CD14-positive monocyte (primary cell): Measurements from ENCODE around the gene WRNIP1. TPM values are rescaled to one million over a fixed set of nuclear protein-coding genes. Genes with fewer than 3 reads are reported as not detected.

Source experiments
- DNase-seq, 3 donors: peaks; one replicate each; pipeline ENCODE4 v3.0.0-alpha.2; 2011 to 2022
- H2AFZ ChIP-seq: 2 replicates; pipeline ENCODE4 v1.6.0; 2012; ENCODE audit warnings: mild to moderate bottlenecking, low read depth, low read length, inconsistent platforms; ENCODE audit not compliant: insufficient read depth, poor library complexity, severe bottlenecking
- H3K27ac ChIP-seq, 2 donors: 1 replicate in 1 of 2; 2 replicates in 1 of 2; pipeline ENCODE4 v1.5.1; 2012 to 2013; ENCODE audit warnings: low read length in 2 of 2, control low read depth in 1 of 2, inconsistent platforms in 1 of 2, low read depth in 1 of 2, mild to moderate bottlenecking in 1 of 2
- H3K27me3 ChIP-seq, 2 donors: one replicate each; pipeline versions ENCODE4 v1.6.0 to v1.6.1; 2011 to 2013; ENCODE audit warnings: low read length in 2 of 2; ENCODE audit not compliant: control insufficient read depth in 2 of 2, insufficient read depth in 2 of 2
- H3K36me3 ChIP-seq, 2 donors: replicated peaks in 1 of 2; 1 replicate in 1 of 2; 2 replicates in 1 of 2; pipeline versions ENCODE4 v1.5.1 to v1.6.1; 2012 to 2013; ENCODE audit warnings: low read length in 2 of 2, control low read depth in 1 of 2, inconsistent platforms in 1 of 2, mild to moderate bottlenecking in 1 of 2; ENCODE audit not compliant: insufficient read depth in 2 of 2, control insufficient read depth in 1 of 2
- H3K4me1 ChIP-seq, 2 donors: 1 replicate in 1 of 2; 2 replicates in 1 of 2; pipeline versions ENCODE4 v1.5.1 to v1.6.1; 2012 to 2013; ENCODE audit warnings: low read length in 2 of 2, control low read depth in 1 of 2, inconsistent platforms in 1 of 2, mild to moderate bottlenecking in 1 of 2, moderate library complexity in 1 of 2; ENCODE audit not compliant: insufficient read depth in 2 of 2, control insufficient read depth in 1 of 2
- H3K4me2 ChIP-seq: replicated peaks from 2 replicates; pipeline ENCODE3; 2012; ENCODE audit warnings: low read length, moderate library complexity, mild to moderate bottlenecking; ENCODE audit not compliant: poor library complexity, severe bottlenecking; ENCODE audit errors: extremely low read depth
- H3K4me3 ChIP-seq, 3 experiments: fragments of 200-600 bp in 1 of 3; sonication (generic) in 1 of 3; replicated peaks in 1 of 3; 1 replicate in 2 of 3; 2 replicates in 1 of 3; pipeline ENCODE4 v1.5.1; 2011 to 2013; ENCODE audit warnings: low read length in 3 of 3, mild to moderate bottlenecking in 3 of 3, control low read depth in 2 of 3, low read depth in 2 of 3, inconsistent platforms in 1 of 3, moderate library complexity in 1 of 3
- H3K79me2 ChIP-seq: 2 replicates; pipeline ENCODE4 v1.6.0; 2012; ENCODE audit warnings: mild to moderate bottlenecking, control low read depth, inconsistent platforms, low read length, moderate library complexity; ENCODE audit not compliant: insufficient read depth
- H3K9ac ChIP-seq: 2 replicates; pipeline ENCODE4 v1.6.0; 2017; ENCODE audit warnings: low read length, mild to moderate bottlenecking; ENCODE audit not compliant: insufficient read depth, poor library complexity, severe bottlenecking
- H3K9me3 ChIP-seq, 2 donors: replicated peaks in 1 of 2; 1 replicate in 1 of 2; 2 replicates in 1 of 2; pipeline versions ENCODE4 v1.5.1 to v1.6.1; 2012 to 2013; ENCODE audit warnings: low read length in 2 of 2, control low read depth in 1 of 2; ENCODE audit not compliant: control insufficient read depth in 1 of 2, insufficient read depth in 1 of 2
- H4K20me1 ChIP-seq: 2 replicates; pipeline ENCODE4 v1.6.0; 2012; ENCODE audit warnings: mild to moderate bottlenecking, low read length, control low read depth, moderate library complexity; ENCODE audit not compliant: insufficient read depth
- H3K27ac Mint-ChIP-seq, 7 donors: one replicate each; pipeline ENCODE4 v1.8.0; 2020; ENCODE audit warnings: mild to moderate bottlenecking in 7 of 7, mixed read lengths in 7 of 7, moderate library complexity in 6 of 7, inconsistent platforms in 2 of 7
- H3K27me3 Mint-ChIP-seq, 3 donors: one replicate each; pipeline ENCODE4 v1.8.0; 2021 to 2022; ENCODE audit warnings: low read depth in 3 of 3, mild to moderate bottlenecking in 3 of 3, mixed read lengths in 3 of 3, moderate library complexity in 3 of 3, inconsistent platforms in 1 of 3
- H3K36me3 Mint-ChIP-seq, 2 donors: one replicate each; pipeline ENCODE4 v1.8.0; 2020; ENCODE audit warnings: mixed read lengths in 2 of 2, inconsistent platforms in 1 of 2, mild to moderate bottlenecking in 1 of 2
- H3K4me1 Mint-ChIP-seq: one replicate; pipeline ENCODE4 v1.8.0; 2020; ENCODE audit warnings: mild to moderate bottlenecking, mixed read lengths
- H3K4me3 Mint-ChIP-seq, 2 donors: one replicate each; pipeline ENCODE4 v1.8.0; 2020; ENCODE audit warnings: mild to moderate bottlenecking in 2 of 2, mixed read lengths in 2 of 2, moderate library complexity in 1 of 2
- H3K9me3 Mint-ChIP-seq, 7 donors: one replicate each; pipeline ENCODE4 v1.8.0; 2020 to 2022; ENCODE audit warnings: mixed read lengths in 7 of 7, mild to moderate bottlenecking in 6 of 7, moderate library complexity in 6 of 7, inconsistent platforms in 2 of 7
- CTCF ChIP-seq: fragments of 200-600 bp; IDR thresholded peaks from one replicate; pipeline ENCODE4 v1.8.0; 2022; ENCODE audit warnings: antibody characterized with exemption, mild to moderate bottlenecking
- WGBS: methylation state at CpG from one replicate; pipeline ENCODE4 v1.1.5; 2013; ENCODE audit warnings: missing lambda C conversion rate; ENCODE audit not compliant: insufficient coverage; 5-methylcytosine and 5-hydroxymethylcytosine counted together
- intact Hi-C, 2 donors: fragments of 100-400 bp; cut with micrococcal nuclease; formaldehyde crosslinking; loops; one replicate each; pipeline versions ENCODE4 v1.15.0 to v1.15.1; 2023
- polyA plus RNA-seq, 3 donors: library from polyadenylated mRNA; depleted of rRNA in 1 of 3; unstranded in 2 of 3; stranded (reverse) in 1 of 3; fragments of 300-500 nt in 2 of 3; fragments of >200 nt in 1 of 3; fragmentation: Illumina TruSeq in 2 of 3; gene quantifications; 1 replicate in 2 of 3; 2 replicates in 1 of 3; pipeline ENCODE4 v1.2.3, GENCODE V29; 2012 to 2021

Gene WRNIP1
- polyA plus RNA-seq, 3 donors, result 17.5 to 25.8 (median 17.8) TPM

GRCh38 chr6:2784930-2785329 is 19.7 kb downstream of the WRNIP1 start:
- Mint-ChIP-seq H3K27me3 (peaks cover 0 to 2% (median 0%) of the 10 kb centered on the region in 3 donors), H3K27ac (peak overlapping the region in 2 of 7 donors; percentile 2 to 39), H3K4me3 (no peak overlapping the region), H3K9me3 (no peaks in the 10 kb centered on the region), H3K36me3 (peaks cover 71 to 89% of the 10 kb centered on the region in 2 donors), H3K4me1 (peaks cover 8% of the 10 kb centered on the region)
- Histone ChIP-seq H3K27me3 (no peaks in the 10 kb centered on the region), H2AFZ (no peak overlapping the region), H4K20me1 (peaks cover 35% of the 10 kb centered on the region), H3K27ac (no peak overlapping the region), H3K4me2 (no peak overlapping the region), H3K36me3 (peaks cover 56 to 82% of the 10 kb centered on the region in 2 donors), H3K9me3 (no peaks in the 10 kb centered on the region), H3K4me1 (no peaks in the 10 kb centered on the region), H3K4me3 (no peak overlapping the region), H3K79me2 (peaks cover 37% of the 10 kb centered on the region), H3K9ac (no peak overlapping the region)
- WGBS, result 89% methylated on average over 7 of the region's 7 CpGs
- no peak for DNase-seq
- intact Hi-C loops, result no loop called here
- TF ChIP-seq CTCF, result no peak

- Histone ChIP-seq H3K9me3 (no peaks in the 10 kb centered on the region), H4K20me1 (peaks cover 26% of the 10 kb centered on the region), H3K79me2 (peaks cover 25% of the 10 kb centered on the region), H3K9ac (no peak overlapping the region), H3K4me1 (peaks cover 3 to 8% of the 10 kb centered on the region in 2 donors), H3K27ac (no peak overlapping the region), H3K27me3 (no peaks in the 10 kb centered on the region), H3K4me3 (no peak overlapping the region), H3K4me2 (no peak overlapping the region), H2AFZ (no peak overlapping the region), H3K36me3 (peaks cover 43 to 68% of the 10 kb centered on the region in 2 donors)
- H3K27ac Mint-ChIP-seq, result peak overlapping the region in 1 of 7 donors; percentile 27
- peaks cover 0 to 2% (median 0%) of the 10 kb centered on the region in 3 donors for H3K27me3 Mint-ChIP-seq
- H3K4me3 Mint-ChIP-seq, result no peak overlapping the region
- WGBS, result no CpG with 5 or more reads among the region's 4 CpGs
- no peak for DNase-seq
- peaks cover 57 to 76% of the 10 kb centered on the region in 2 donors for H3K36me3 Mint-ChIP-seq
- intact Hi-C loops, result no loop called here
- H3K9me3 Mint-ChIP-seq, result no peaks in the 10 kb centered on the region
- TF ChIP-seq CTCF, result no peak
- H3K4me1 Mint-ChIP-seq, result peaks cover 13% of the 10 kb centered on the region
Measured at GRCh38 chr6:2786269-2786668, 21.1 kb downstream of the WRNIP1 start.
